Endothelial cell of umbilical vein (primary cell): ENCODE data around the gene ZNF552. TPM values are rescaled to one million over a fixed set of nuclear protein-coding genes. Genes with fewer than 3 reads are reported as not detected.

Experiments used
- BruUV-seq: library from RNA; stranded (reverse); fragments of 400-500 nt; replicated peaks from 2 replicates; lab custom pipeline; 2021; lab: Mats Ljungman, UMichigan
- CTCF ChIA-PET: fragments of 300-600, 350-600 bp; sonication (Branson Sonifier 250); formaldehyde crosslinking; loops from one replicate; lab custom pipeline; 2021; ENCODE audit warnings: antibody characterized with exemption, inconsistent platforms; lab: Charles Lee
- POLR2A ChIA-PET: fragments of 300-600, 350-600 bp; sonication (Branson Sonifier 250); formaldehyde crosslinking; loops from one replicate; lab custom pipeline; 2021; ENCODE audit warnings: antibody characterized with exemption, inconsistent platforms; lab: Charles Lee
- DNase-seq: peaks from one replicate; pipeline ENCODE4 v3.0.0-alpha.2; 2011; ENCODE audit warnings: low read depth, low spot score
- FAIRE-seq: peaks from 2 replicates; lab custom pipeline; 2011; peaks lifted over from hg19 to GRCh38; lab: Jason Lieb, UNC
- H2AFZ ChIP-seq: 2 replicates; pipeline ENCODE4 v1.6.0; 2012; ENCODE audit warnings: low read depth, low read length, control low read depth, inconsistent platforms
- H3K27ac ChIP-seq: 2 replicates; pipeline ENCODE4 v1.5.1; 2011; ENCODE audit warnings: low read depth, mild to moderate bottlenecking, control low read depth, low read length, moderate library complexity; ENCODE audit not compliant: insufficient read depth
- H3K27me3 ChIP-seq, 2 experiments: 2 replicates each; pipeline versions ENCODE4 v1.6.0 to v1.6.1; 2011; ENCODE audit warnings: low read length in 2 of 2, mixed read lengths in 1 of 2; ENCODE audit not compliant: control insufficient read depth in 2 of 2, insufficient read depth in 2 of 2
- H3K36me3 ChIP-seq, 2 experiments: 2 replicates in 1 of 2; 3 replicates in 1 of 2; pipeline ENCODE4 v1.5.1; 2011; ENCODE audit warnings: low read length in 2 of 2, mild to moderate bottlenecking in 1 of 2, moderate library complexity in 1 of 2; ENCODE audit not compliant: control insufficient read depth in 2 of 2, insufficient read depth in 2 of 2; ENCODE audit errors: extremely low read depth in 1 of 2
- H3K4me1 ChIP-seq: 3 replicates; pipeline ENCODE4 v1.5.1; 2011; ENCODE audit warnings: mild to moderate bottlenecking, low read length; ENCODE audit not compliant: control insufficient read depth, insufficient read depth; ENCODE audit errors: extremely low read depth
- H3K4me2 ChIP-seq: 2 replicates; pipeline ENCODE4 v1.6.1; 2011; ENCODE audit warnings: low read length, control low read depth, mixed read lengths; ENCODE audit not compliant: insufficient read depth
- H3K4me3 ChIP-seq, 3 experiments: fragments of 200-600 bp in 1 of 3; sonication (generic), shearing (Covaris generic) in 1 of 3; replicated peaks in 1 of 3; 2 replicates each; pipeline ENCODE4 v1.5.1; 2011 to 2016; ENCODE audit warnings: control low read depth in 3 of 3, low read length in 3 of 3, mild to moderate bottlenecking in 2 of 3, inconsistent platforms in 1 of 3, low read depth in 1 of 3, moderate library complexity in 1 of 3; ENCODE audit not compliant: insufficient read depth in 1 of 3
- H3K79me2 ChIP-seq: 2 replicates; pipeline ENCODE4 v1.6.0; 2012; ENCODE audit warnings: low read length, inconsistent platforms; ENCODE audit not compliant: control insufficient read depth, insufficient read depth
- H3K9ac ChIP-seq: replicated peaks from 2 replicates; pipeline ENCODE3; 2011; ENCODE audit warnings: low read length, control low read depth; ENCODE audit not compliant: insufficient read depth; ENCODE audit errors: extremely low read depth
- H3K9me1 ChIP-seq: replicated peaks from 3 replicates; pipeline ENCODE4 v1.6.0; 2011; ENCODE audit warnings: mild to moderate bottlenecking, low read length; ENCODE audit not compliant: control insufficient read depth, insufficient read depth; ENCODE audit errors: extremely low read depth
- H3K9me3 ChIP-seq: replicated peaks from 2 replicates; pipeline ENCODE4 v1.5.1; 2012; ENCODE audit warnings: low read length, inconsistent platforms; ENCODE audit not compliant: control insufficient read depth, insufficient read depth
- H4K20me1 ChIP-seq: replicated peaks from 2 replicates; pipeline ENCODE3; 2011; ENCODE audit warnings: mild to moderate bottlenecking, low read length; ENCODE audit not compliant: control insufficient read depth, insufficient read depth; ENCODE audit errors: extremely low read depth
- CTCF ChIP-seq, 2 donors: IDR thresholded peaks; 1 replicate in 1 of 2; 2 replicates in 1 of 2; pipeline ENCODE4 v1.5.1; 2011; ENCODE audit warnings: low read length in 2 of 2, mild to moderate bottlenecking in 2 of 2, moderate library complexity in 2 of 2, control low read depth in 1 of 2, inconsistent platforms in 1 of 2, low read depth in 1 of 2; ENCODE audit not compliant: insufficient read depth in 1 of 2; ENCODE audit errors: extremely low read depth in 1 of 2
- EZH2 ChIP-seq: IDR thresholded peaks from 2 replicates; pipeline ENCODE4 v1.6.1; 2012; ENCODE audit warnings: borderline replicate concordance, low read depth, mild to moderate bottlenecking, moderate library complexity, low read length, inconsistent platforms; ENCODE audit not compliant: severe bottlenecking
- FOS ChIP-seq: IDR thresholded peaks from 2 replicates; pipeline ENCODE4 v1.6.1; 2011; ENCODE audit warnings: mild to moderate bottlenecking, low read length, moderate library complexity, borderline replicate concordance; ENCODE audit not compliant: insufficient read depth
- JUN ChIP-seq: IDR thresholded peaks from 2 replicates; pipeline ENCODE4 v1.6.1; 2011; ENCODE audit warnings: borderline replicate concordance, low read depth; ENCODE audit not compliant: insufficient read length, insufficient read depth
- MAX ChIP-seq: IDR thresholded peaks from 2 replicates; pipeline ENCODE4 v1.6.1; 2011; ENCODE audit not compliant: insufficient read depth, insufficient read length
- MYC ChIP-seq: IDR thresholded peaks from one replicate; pipeline ENCODE4 v1.6.1; 2011; ENCODE audit warnings: mild to moderate bottlenecking, low read depth, low read length
- POLR2A ChIP-seq: IDR thresholded peaks from 2 replicates; pipeline ENCODE4 v1.6.1; 2012; ENCODE audit warnings: low read depth, mild to moderate bottlenecking, control low read depth, low read length
- POLR2AphosphoS5 ChIP-seq: IDR thresholded peaks from 2 replicates; pipeline ENCODE4 v1.6.1; 2012; ENCODE audit warnings: low read depth, mild to moderate bottlenecking, control low read depth, low read length, moderate library complexity; ENCODE audit not compliant: insufficient read depth
- dilution Hi-C: fragments of 300-500 bp; cut with MboI; formaldehyde crosslinking; loops from one replicate; pipeline ENCODE4 v1.15.0; 2019; ENCODE audit warnings: low sequenced_read_pairs; ENCODE audit not compliant: extremely low pct_ligation_motif_present
- intact Hi-C: fragments of 100-400 bp; cut with micrococcal nuclease; formaldehyde crosslinking; loops from one replicate; pipeline ENCODE4 v1.10.0; 2022
- polyA plus RNA-seq, 4 experiments: library from polyadenylated mRNA; depleted of rRNA in 3 of 4; stranded (reverse) in 3 of 4; unstranded in 1 of 4; fragments of >200 nt; gene quantifications; 2 replicates each; pipeline versions ENCODE4 v1.2.1 to v1.2.3, GENCODE V29; 2011 to 2012; ENCODE audit warnings: missing spikeins in 1 of 4
- total RNA-seq: library from RNA; stranded (reverse); gene quantifications from 2 replicates; pipeline ENCODE4 v1.2.3, GENCODE V29; 2021

The ZNF552 gene
- total and polyA plus RNA-seq, 2 donors (not counting 3 experiments of a cell fraction or from before 2014, with no cell fraction given): 3.0 to 6.1 TPM

GRCh38 chr19:57817976-57818375 is 3.3 kb upstream of the ZNF552 start:
- Histone ChIP-seq H4K20me1 (no peaks in the 10 kb centered on the region), H2AFZ (no peak overlapping the region), H3K9ac (no peak overlapping the region), H3K4me3 (no peak overlapping the region), H3K79me2 (peaks cover 37% of the 10 kb centered on the region), H3K9me1 (no peaks in the 10 kb centered on the region), H3K36me3 (no peaks in the 10 kb centered on the region), H3K9me3 (no peaks in the 10 kb centered on the region), H3K27ac (no peak overlapping the region), H3K27me3 (no peaks in the 10 kb centered on the region), H3K4me2 (no peak overlapping the region), H3K4me1 (peaks cover 5% of the 10 kb centered on the region)
- ChIA-PET POLR2A (no interaction called here), CTCF (interaction anchor here (1.2 kb wide), 1 partner anchor 33 kb away, joined by 4 read pairs; no protein-coding TSS in a partner anchor)
- DNase-seq (no peak), FAIRE-seq (no peak)
- dilution Hi-C loops (no loop called here), intact Hi-C loops (no loop called here)
- TF ChIP-seq POLR2A: no peak
- TF ChIP-seq EZH2: no peak
- TF ChIP-seq JUN: no peak
- no peak for TF ChIP-seq MAX
- TF ChIP-seq CTCF (IDR thresholded peaks at IDR 0.05; ENCODE audit: extremely low read depth in 1 of 2, insufficient read depth in 1 of 2, low read depth in 1 of 2, low read length in 2 of 2): no peak
- no peak for TF ChIP-seq FOS
- TF ChIP-seq MYC: no peak
- TF ChIP-seq POLR2AphosphoS5: no peak
- no TSS peak for BruUV-seq
